Keratinocyte (primary cell): ENCODE results near the gene DIS3L. TPM values are rescaled to one million over a fixed set of nuclear protein-coding genes. Genes with fewer than 3 reads are reported as not detected.

ENCODE experiments used
- DNase-seq: peaks from one replicate; pipeline ENCODE4 v3.0.0-alpha.2; 2011; ENCODE audit warnings: low read depth, missing footprints, low spot score
- FAIRE-seq: peaks from 2 replicates; lab custom pipeline; 2011; peaks lifted over from hg19 to GRCh38; lab: Jason Lieb, UNC
- H2AFZ ChIP-seq: 2 replicates; pipeline ENCODE4 v1.6.0; 2012; ENCODE audit warnings: low read length, control low read depth, inconsistent platforms; ENCODE audit not compliant: control insufficient read depth
- H3K27ac ChIP-seq: 2 replicates; pipeline ENCODE4 v1.5.1; 2011; ENCODE audit warnings: low read length; ENCODE audit not compliant: control insufficient read depth, insufficient read depth
- H3K27me3 ChIP-seq: 3 replicates; pipeline ENCODE4 v1.6.0; 2011; ENCODE audit warnings: low read length; ENCODE audit not compliant: control insufficient read depth, insufficient read depth; ENCODE audit errors: extremely low read depth
- H3K36me3 ChIP-seq, 2 experiments: 2 replicates in 1 of 2; 3 replicates in 1 of 2; pipeline ENCODE4 v1.5.1; 2011; ENCODE audit warnings: low read length in 2 of 2, mild to moderate bottlenecking in 1 of 2; ENCODE audit not compliant: control insufficient read depth in 2 of 2, insufficient read depth in 2 of 2; ENCODE audit errors: extremely low read depth in 1 of 2
- H3K4me1 ChIP-seq: 3 replicates; pipeline ENCODE4 v1.5.1; 2011; ENCODE audit warnings: low read length; ENCODE audit not compliant: control insufficient read depth, insufficient read depth; ENCODE audit errors: extremely low read depth
- H3K4me2 ChIP-seq: 3 replicates; pipeline ENCODE4 v1.6.0; 2011; ENCODE audit warnings: low read depth, low read length; ENCODE audit not compliant: control insufficient read depth, insufficient read depth; ENCODE audit errors: extremely low read depth
- H3K4me3 ChIP-seq, 3 experiments: fragments of 200-600 bp in 1 of 3; sonication (generic) in 1 of 3; 2 replicates in 2 of 3; 3 replicates in 1 of 3; pipeline ENCODE4 v1.5.1; 2011 to 2016; ENCODE audit warnings: low read length in 3 of 3, mild to moderate bottlenecking in 3 of 3, control low read depth in 2 of 3, inconsistent platforms in 1 of 3, low read depth in 1 of 3, mixed read lengths in 1 of 3, mixed run types in 1 of 3, moderate library complexity in 1 of 3; ENCODE audit not compliant: control insufficient read depth in 2 of 3, insufficient read depth in 2 of 3; ENCODE audit errors: extremely low read depth in 1 of 3
- H3K79me2 ChIP-seq: 2 replicates; pipeline ENCODE4 v1.6.0; 2012; ENCODE audit warnings: low read length; ENCODE audit not compliant: control insufficient read depth, insufficient read depth
- H3K9ac ChIP-seq: 3 replicates; pipeline ENCODE4 v1.6.0; 2011; ENCODE audit warnings: low read length; ENCODE audit not compliant: control insufficient read depth, insufficient read depth; ENCODE audit errors: extremely low read depth
- H3K9me1 ChIP-seq: 3 replicates; pipeline ENCODE4 v1.6.0; 2011; ENCODE audit warnings: low read length; ENCODE audit not compliant: control insufficient read depth, insufficient read depth; ENCODE audit errors: extremely low read depth
- H3K9me3 ChIP-seq: 2 replicates; pipeline ENCODE4 v1.5.1; 2012; ENCODE audit warnings: low read depth, low read length; ENCODE audit not compliant: control insufficient read depth
- H4K20me1 ChIP-seq: 3 replicates; pipeline ENCODE4 v1.6.0; 2011; ENCODE audit warnings: low read length; ENCODE audit not compliant: control insufficient read depth, insufficient read depth; ENCODE audit errors: extremely low read depth
- CTCF ChIP-seq, 3 experiments: IDR thresholded peaks in 1 of 3; conservative IDR thresholded peaks in 1 of 3; optimal IDR thresholded peaks in 1 of 3; 2 replicates in 2 of 3; 3 replicates in 1 of 3; pipeline versions ENCODE3 to v1.5.1; 2011; ENCODE audit warnings: low read length in 3 of 3, mild to moderate bottlenecking in 3 of 3, moderate library complexity in 2 of 3, control low read depth in 1 of 3, inconsistent platforms in 1 of 3; ENCODE audit not compliant: insufficient read depth in 2 of 3; ENCODE audit errors: extremely low read depth in 1 of 3
- EZH2 ChIP-seq: IDR thresholded peaks from one replicate; pipeline ENCODE4 v1.6.1; 2012; ENCODE audit warnings: inconsistent platforms, mild to moderate bottlenecking, low read length, moderate library complexity
- dilution Hi-C: fragments of 300-500 bp; cut with MboI; formaldehyde crosslinking; loops from one replicate; pipeline ENCODE4 v1.7.0; 2020; ENCODE audit warnings: low sequenced_read_pairs; ENCODE audit not compliant: extremely low pct_ligation_motif_present
- polyA plus RNA-seq, 5 experiments: library from polyadenylated mRNA; depleted of rRNA in 3 of 5; stranded (reverse) in 3 of 5; stranded (forward) in 1 of 5; unstranded in 1 of 5; fragments of >200 nt; gene quantifications; 1 replicate in 1 of 5; 2 replicates in 3 of 5; 3 replicates in 1 of 5; pipeline versions ENCODE4 v1.2.1 to v1.2.3, GENCODE V29; 2011 to 2012; ENCODE audit warnings: missing spikeins in 2 of 5, low read depth in 1 of 5, low replicate concordance in 1 of 5

The DIS3L gene
- polyA plus RNA-seq, 1 donor (not counting 4 experiments of a cell fraction or from before 2014, with no cell fraction given): 12.2 TPM

GRCh38 chr15:66326051-66326450 lies 32.7 kb downstream of the DIS3L start:
- Histone ChIP-seq H3K4me2 (no peak overlapping the region), H2AFZ (no peak overlapping the region), H3K27me3 (no peaks in the 10 kb centered on the region), H3K9ac (no peak overlapping the region), H3K4me1 (no peaks in the 10 kb centered on the region), H4K20me1 (no peaks in the 10 kb centered on the region), H3K9me3 (no peaks in the 10 kb centered on the region), H3K4me3 (no peak overlapping the region), H3K27ac (no peak overlapping the region), H3K36me3 (peaks cover 2 to 13% of the 10 kb centered on the region in 2 experiments), H3K79me2 (no peaks in the 10 kb centered on the region), H3K9me1 (no peaks in the 10 kb centered on the region)
- FAIRE-seq (no peak), DNase-seq (no peak)
- TF ChIP-seq EZH2 (no peak), CTCF (optimal IDR thresholded peaks at IDR 0.05 in 1 of 3, IDR thresholded peaks at IDR 0.05 in 1 of 3, conservative IDR thresholded peaks at IDR 0.05 in 1 of 3; ENCODE audit: extremely low read depth in 1 of 3, insufficient read depth in 2 of 3, low read length in 3 of 3) (no peak)
- dilution Hi-C loops: no loop called here

- H3K9ac ChIP-seq: no peak overlapping the region
Measured at GRCh38 chr15:66327736-66328135, 34.4 kb downstream of the DIS3L start.

More at GRCh38 chr15:66327736-66328135, 34.4 kb downstream of the DIS3L start:
- DNase-seq: no peak
- Histone ChIP-seq H3K9me1 (no peaks in the 10 kb centered on the region), H2AFZ (no peak overlapping the region), H3K27me3 (no peaks in the 10 kb centered on the region), H3K4me2 (no peak overlapping the region), H3K27ac (no peak overlapping the region), H3K4me3 (no peak overlapping the region), H3K9me3 (no peaks in the 10 kb centered on the region), H4K20me1 (no peaks in the 10 kb centered on the region), H3K79me2 (no peaks in the 10 kb centered on the region), H3K4me1 (no peaks in the 10 kb centered on the region), H3K36me3 (peaks cover 2 to 15% of the 10 kb centered on the region in 2 experiments)
- no peak for FAIRE-seq
- dilution Hi-C loops: no loop called here
- TF ChIP-seq EZH2 (no peak), CTCF (optimal IDR thresholded peaks at IDR 0.05 in 1 of 3, IDR thresholded peaks at IDR 0.05 in 1 of 3, conservative IDR thresholded peaks at IDR 0.05 in 1 of 3; ENCODE audit: extremely low read depth in 1 of 3, insufficient read depth in 2 of 3, low read length in 3 of 3) (no peak)
